Gastroesophageal sphincter (tissue), 3 donors: ENCODE data around the gene KCMF1.

Experiments used
- CTCF ChIP-seq, 4 experiments: fragments of 200-600 bp in 2 of 4; fragments of 450-650 bp in 2 of 4; sonication (generic) in 1 of 4; IDR thresholded peaks; one replicate each; pipeline ENCODE4 v1.5.1; 2017 to 2019; ENCODE audit warnings: antibody characterized with exemption in 4 of 4, mild to moderate bottlenecking in 2 of 4, moderate library complexity in 2 of 4
- EP300 ChIP-seq: sonication (generic); formaldehyde crosslinking; IDR thresholded peaks from one replicate; pipeline ENCODE4 v1.6.1; 2017; ENCODE audit warnings: antibody characterized with exemption, mild to moderate bottlenecking
- POLR2A ChIP-seq, 2 donors: fragments of 450-650 bp; IDR thresholded peaks; one replicate each; pipeline ENCODE4 v1.6.1; 2017; ENCODE audit warnings: antibody characterized with exemption in 2 of 2, mild to moderate bottlenecking in 2 of 2, moderate library complexity in 1 of 2

DNA sequence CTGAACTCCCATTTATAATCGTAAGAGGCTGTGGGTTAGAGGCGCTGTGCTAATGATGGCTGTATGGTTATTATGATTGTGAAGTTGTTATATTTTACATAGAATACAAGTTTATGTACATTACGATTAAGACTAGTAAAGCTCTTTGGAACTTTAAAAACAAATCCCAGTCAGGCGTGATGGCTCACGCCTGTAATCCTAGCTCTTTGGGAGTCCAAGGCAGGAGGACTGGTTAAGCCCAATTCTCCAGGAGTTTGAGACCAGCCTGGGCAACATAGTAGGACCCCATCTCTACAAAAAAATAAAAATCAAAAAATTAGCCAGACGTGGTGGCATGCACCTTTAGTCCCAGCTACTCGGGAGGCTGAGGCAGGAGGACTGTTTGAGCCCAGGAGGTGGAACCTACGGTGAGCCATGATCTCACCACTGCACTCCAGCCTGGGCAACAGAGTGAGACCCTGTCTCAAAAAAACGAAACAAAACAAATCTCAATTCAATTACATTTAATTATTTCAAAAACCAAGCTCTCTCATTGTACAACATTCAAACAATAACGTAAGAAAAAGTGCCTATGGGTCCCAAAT is 23.9 kb upstream of the KCMF1 start:
- no peak for TF ChIP-seq CTCF (IDR thresholded peaks at IDR 0.05)
- no peak for TF ChIP-seq POLR2A (IDR thresholded peaks at IDR 0.05)
- no peak for TF ChIP-seq EP300
